Fibroblast of peridontal ligament (primary cell): ENCODE measurements around the gene METTL14.
"Not testable (repeated sequence)": the region's sequence is repeated elsewhere in the genome, so short reads cannot be mapped to it uniquely, and the experiment has no call there.

ENCODE experiments used
- DNase-seq: peaks from one replicate; pipeline ENCODE4 v3.0.0-alpha.2; 2010; ENCODE audit errors: extremely low read depth

The METTL14 gene

DNA sequence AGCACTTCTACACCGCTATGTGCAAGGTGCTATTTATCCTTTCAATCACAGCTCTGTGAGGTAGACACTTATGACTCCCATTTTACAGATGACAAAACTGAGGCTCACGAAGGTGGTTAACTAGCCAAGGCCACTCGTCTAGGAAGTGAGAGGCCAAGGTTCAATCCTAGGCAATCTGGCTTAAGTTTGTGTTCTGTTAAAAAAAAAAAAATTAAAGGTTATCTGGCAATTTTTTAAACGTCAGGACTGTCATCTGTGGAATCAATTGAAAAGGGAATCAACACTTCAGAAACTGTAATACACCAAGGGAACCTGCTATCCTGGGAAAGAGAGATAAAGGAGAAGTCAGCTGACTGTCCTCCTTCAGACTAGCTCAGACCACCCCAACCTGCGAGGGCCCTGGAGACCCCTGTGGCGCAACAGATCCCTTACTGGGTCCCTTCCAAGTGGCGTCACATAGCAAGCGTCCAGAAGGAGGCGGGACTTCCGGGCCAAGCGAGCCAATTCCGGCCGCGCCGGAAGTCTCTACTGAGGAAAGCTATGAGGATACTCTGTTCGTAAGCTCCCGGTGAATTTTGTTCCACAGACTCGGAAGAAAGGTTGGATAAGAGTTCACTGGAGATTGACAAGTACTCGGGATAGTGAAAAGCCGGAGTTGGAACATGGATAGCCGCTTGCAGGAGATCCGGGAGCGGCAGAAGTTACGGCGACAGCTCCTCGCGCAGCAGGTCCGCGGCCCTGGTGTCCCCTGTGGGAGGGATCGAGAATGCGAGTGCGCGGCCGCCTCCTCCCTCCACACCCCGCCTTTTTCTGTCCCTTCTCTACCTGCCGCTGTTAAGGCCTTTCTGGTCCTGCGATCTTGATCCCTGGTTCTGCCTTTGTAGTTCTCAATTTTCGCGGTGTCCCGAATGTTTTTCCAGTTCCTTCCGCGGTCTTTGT is at the start of gene METTL14:
METTL14 (plus strand) TSS at position 520 of the 939 bp plus-strand sequence; CDS start at position 663, 143 bp downstream.
- peak; percentile 92 for DNase-seq

DNA sequence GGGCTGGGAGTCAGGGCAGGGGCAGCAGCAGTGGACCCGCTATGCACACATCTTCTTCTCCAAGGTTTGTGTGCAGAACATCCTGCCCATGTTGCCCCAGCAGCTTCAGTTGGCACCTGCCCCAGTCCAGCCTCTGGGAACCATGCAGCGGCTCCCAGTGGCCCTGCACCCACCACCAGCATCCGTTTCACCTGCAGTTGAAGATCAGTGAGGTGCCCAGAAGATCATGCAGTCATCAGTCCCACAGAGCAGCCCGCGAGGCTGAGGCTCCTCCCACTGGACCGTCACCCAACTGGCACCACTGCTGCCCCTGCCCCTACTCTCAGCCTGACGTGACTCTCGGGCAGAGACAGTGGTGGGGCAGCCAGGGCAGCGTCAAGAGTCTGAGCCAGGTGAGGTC is 49.1 kb upstream of the METTL14 start:
- not testable (repeated sequence) for DNase-seq

- peak; percentile 43 for DNase-seq
Observed at GRCh38 chr4:118664665-118665064, 20.5 kb upstream of the METTL14 start.

DNA sequence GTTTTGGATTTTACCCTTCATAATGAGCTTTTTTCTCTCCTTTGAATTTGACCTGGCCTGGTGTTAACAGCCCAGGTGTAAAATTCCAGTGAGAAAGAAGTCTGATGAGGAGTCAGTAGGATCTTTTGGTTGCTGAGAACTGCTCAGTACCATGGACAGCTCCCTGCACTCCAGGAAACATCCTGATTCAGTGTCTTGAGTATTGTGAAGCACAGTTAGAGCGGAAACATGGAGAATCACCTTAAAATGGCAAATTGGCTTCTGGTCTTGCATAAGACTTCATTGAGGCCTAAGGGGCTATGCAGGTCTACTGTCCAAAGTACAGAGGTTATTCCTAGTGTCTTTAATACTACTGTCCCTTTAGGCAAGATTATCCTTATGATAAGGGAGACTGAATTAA is 16.0 kb upstream of the METTL14 start:
- DNase-seq, result peak; percentile 81

DNA sequence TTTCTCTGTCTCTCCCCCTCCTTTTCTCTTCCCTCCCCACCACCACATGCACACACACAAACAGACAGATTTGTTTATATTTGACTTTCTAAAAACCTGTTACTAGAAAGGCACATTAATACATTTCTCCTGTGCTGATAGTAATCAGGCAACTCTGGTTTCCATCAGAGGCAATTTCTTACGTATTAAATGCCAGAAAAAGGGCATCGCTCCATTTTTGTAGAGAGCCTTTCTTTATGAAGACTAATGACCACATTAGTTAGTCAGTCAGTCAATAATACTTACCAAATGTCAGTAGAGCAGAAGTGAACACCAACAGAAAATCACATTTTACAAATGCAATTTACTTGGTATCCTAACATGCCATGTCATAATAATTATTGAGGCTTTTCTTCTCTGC is 14.2 kb upstream of the METTL14 start:
- DNase-seq, result not testable (repeated sequence)

DNA sequence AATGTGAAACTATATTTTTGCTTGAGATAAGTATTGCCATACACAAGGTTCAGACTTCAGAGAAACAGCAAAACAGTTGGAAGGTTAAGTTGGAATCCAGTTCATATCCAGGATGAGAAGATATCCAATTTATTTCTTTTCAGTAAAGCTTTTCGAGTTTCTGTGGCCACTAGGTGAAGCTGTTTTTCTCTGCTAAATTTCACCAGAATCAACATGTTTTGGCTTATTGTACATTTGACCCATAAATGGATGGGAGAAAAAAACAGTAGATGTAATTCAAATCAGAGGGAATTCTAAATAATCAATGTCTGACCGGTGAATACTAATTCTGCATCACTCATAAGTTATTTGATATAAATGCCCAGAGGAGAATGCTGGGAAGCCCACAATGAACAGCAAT is 9.1 kb upstream of the METTL14 start:
- peak; percentile 42 for DNase-seq

DNA sequence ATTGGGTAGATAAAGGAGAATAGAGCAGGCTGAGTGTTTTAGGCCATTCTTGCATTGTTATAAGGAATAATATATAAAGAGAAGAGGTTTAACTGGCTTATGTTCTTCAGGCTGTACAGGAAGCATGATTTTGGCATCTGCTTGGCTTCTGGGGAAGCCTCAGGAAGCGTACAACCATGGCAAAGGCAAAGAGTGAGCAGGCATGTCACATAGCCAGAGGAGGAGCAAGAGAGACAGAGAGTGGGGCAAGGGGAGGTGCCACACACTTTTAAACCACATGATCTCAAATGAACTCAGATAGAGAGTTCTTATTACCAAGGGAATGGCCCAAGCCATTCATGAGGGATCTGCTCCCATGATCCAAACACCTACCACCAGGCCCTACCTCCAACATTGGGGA is 4.4 kb upstream of the METTL14 start:
- no peak for DNase-seq

- peak; percentile 69 for DNase-seq
Observed at GRCh38 chr4:118682928-118683327, 2.3 kb upstream of the METTL14 start.

DNA sequence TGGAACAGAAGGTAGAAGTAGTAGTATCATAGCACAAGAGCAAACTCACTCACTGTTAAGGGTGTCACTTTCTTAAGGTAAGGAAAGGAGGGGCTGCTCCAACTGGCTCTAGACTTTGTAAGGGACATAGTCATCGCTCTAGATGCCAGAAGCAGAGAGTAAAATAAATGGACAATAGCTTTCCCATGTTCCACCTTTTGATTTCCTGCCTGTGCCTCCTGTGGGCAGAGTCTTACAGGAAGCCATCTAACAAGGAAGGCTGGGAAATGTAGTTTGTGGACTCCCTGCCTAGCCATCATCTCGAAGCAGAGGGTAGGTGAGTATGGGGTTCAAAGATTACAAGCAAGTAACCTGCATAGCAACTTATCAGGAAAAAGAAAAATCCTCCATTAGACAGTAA is 1.7 kb upstream of the METTL14 start:
- no peak for DNase-seq

DNA sequence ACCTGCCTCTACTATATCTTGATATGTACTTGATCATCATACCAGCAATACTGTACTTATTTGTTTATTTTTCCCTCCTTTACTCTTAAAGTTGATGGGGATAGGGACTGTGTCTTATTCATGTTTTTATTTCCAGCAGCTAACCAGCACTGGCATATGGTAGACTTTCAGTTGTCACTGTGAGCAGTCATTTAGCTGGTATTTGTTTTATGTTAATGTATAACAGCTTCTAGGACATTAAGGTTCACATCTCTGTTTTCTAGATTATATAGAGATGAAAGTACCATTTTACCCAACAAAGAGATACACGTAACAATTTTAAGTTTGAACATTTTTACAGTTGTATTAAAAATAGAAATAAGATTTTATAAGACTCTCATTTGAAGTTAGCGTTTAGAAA is 17.9 kb downstream of the METTL14 start:
- DNase-seq, result no peak

- peak; percentile 76 for DNase-seq
Observed at GRCh38 chr4:118711052-118711451, 25.9 kb downstream of the METTL14 start.

- DNase-seq, result no peak
Observed at GRCh38 chr4:118712872-118713271, 27.7 kb downstream of the METTL14 start.

DNA sequence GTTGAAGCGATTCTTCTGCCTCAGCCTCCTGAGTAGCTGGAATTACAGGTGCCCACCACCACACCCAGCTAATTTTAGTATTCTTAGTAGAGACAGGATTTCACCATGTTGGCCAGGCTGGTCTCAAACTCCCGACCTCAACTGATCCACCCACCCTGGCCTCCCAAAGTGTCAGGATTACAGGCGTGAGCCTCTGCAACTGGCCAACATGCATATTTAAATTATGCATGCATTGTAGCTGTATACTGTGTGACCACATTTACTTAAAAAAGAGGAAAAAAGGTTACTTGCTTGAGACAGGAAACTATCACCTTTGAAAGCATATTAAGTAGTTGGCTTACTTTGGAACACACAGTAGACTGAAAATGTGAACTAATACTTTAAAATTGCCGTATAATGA is 29.5 kb downstream of the METTL14 start:
- no peak for DNase-seq

GRCh38 chr4:118716304-118716703 is 31.1 kb downstream of the METTL14 start:
- no peak for DNase-seq

GRCh38 chr4:118718511-118719170 is 33.4 kb downstream of the METTL14 start:
- DNase-seq, result no peak

- DNase-seq, result no peak
Observed at GRCh38 chr4:118721752-118722151, 36.6 kb downstream of the METTL14 start.

DNA sequence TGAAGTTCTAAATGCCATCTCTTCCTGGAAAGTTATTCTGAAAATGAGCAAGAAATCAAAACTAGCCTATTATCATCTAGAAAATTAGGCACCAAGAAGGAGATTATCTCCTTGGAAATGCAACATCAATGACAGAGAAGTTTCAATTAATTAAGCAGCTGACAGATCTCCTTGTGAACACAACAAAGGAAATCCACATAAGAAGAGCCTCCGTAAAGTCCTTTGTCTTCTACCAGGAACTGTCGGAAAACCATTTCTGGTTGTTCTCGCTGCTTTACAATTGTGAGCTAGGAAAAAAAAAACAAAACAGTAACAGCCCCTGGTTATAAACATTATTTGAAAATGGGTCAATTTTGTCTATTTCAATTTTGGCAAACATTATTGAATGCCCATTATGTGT is 38.2 kb downstream of the METTL14 start:
- DNase-seq, result no peak

- DNase-seq, result no peak
Observed at GRCh38 chr4:118727360-118727759, 42.2 kb downstream of the METTL14 start.

GRCh38 chr4:118729287-118730286 is 44.4 kb downstream of the METTL14 start:
- DNase-seq, result peak; percentile 82

DNA sequence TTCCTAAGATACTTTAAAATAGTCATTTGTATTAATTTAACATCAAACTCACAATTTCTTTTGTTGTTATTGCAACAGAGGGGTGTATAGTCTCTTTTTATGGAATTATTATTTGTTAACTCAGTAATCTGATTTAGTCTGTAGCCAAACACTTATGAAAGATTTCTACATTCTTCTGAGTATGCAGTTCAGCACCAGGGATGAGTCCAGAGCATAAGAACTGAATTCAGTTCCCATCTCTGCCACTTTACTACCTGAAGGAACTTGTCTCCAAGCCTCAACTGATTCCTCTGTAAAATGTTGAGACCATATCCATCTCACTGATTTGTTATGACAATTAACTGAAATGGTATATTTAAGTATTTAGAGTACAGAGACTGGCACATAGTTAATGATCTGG is 45.5 kb downstream of the METTL14 start:
- DNase-seq, result no peak

DNA sequence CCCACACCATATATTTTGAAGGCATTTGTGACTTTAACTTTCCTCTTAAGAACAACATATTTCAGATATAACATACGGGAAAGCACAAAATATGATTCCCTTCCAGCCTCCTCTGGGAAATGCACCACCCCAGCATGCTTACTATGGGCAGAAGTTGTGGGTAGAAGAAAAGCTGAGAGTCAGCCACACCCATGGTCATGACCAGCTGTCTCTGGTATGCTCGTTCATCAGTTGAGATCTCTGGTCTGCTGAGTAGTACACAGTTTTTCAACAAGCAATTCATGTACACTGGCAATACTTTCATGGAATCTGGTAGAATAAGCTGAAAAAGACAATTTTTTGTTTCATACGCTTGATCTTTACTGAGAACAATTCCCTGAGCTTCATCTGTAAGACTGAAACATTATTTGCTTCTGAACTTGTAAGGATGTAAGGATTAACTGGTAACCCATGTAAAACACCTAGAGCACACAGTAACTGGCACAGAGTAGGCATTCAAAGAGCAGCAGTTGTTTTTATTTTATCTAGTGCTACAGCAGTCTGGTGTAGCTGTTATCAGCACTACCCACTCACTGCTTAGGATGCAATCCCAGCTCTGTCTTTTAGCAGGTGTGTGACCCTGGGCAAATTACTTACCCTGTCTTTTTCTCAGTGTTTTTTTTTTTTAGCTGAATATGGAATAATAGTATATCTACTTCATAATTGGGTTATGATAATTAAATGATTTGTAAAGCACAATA is 47.6 kb downstream of the METTL14 start:
- DNase-seq, result peak; percentile 86
